ENCODE data around the gene NPBWR2. TPM values are rescaled to one million over a fixed set of nuclear protein-coding genes. Genes with fewer than 3 reads are reported as not detected.

The NPBWR2 gene
- total RNA-seq, 1 donor from 2014 or later, result not detected

GRCh38 chr20:64076061-64076997 is 31.0 kb downstream of the NPBWR2 start:
- no peak for ATAC-seq
- DNase-seq (ENCODE audit: low spot score), result no peak

GRCh38 chr20:64075556-64075955 is 31.8 kb downstream of the NPBWR2 start:
- ATAC-seq, result no peak
- no peak for DNase-seq (ENCODE audit: low spot score)

- no peak for DNase-seq (ENCODE audit: low spot score)
- peak; percentile 5 for ATAC-seq
These were observed 32.4 kb downstream of the NPBWR2 start for GRCh38 chr20:64074963-64075362.

GRCh38 chr20:64074184-64074789 is 33.1 kb downstream of the NPBWR2 start:
- DNase-seq (ENCODE audit: low spot score) (no peak), ATAC-seq (no peak)

GRCh38 chr20:64073476-64074183 is 33.7 kb downstream of the NPBWR2 start:
- no peak for ATAC-seq
- no peak for DNase-seq (ENCODE audit: low spot score)

- no peak for DNase-seq (ENCODE audit: low spot score)
- ATAC-seq, result no peak
These were observed 34.8 kb downstream of the NPBWR2 start for GRCh38 chr20:64072498-64073063.

- ATAC-seq (no peak), DNase-seq (ENCODE audit: low spot score) (no peak)
These were observed 35.7 kb downstream of the NPBWR2 start for GRCh38 chr20:64071341-64072332.

- ATAC-seq, result no peak
- DNase-seq (ENCODE audit: low spot score), result no peak
These were observed 36.9 kb downstream of the NPBWR2 start for GRCh38 chr20:64070244-64070993.

GRCh38 chr20:64069614-64070243 is 37.6 kb downstream of the NPBWR2 start:
- no peak for ATAC-seq
- DNase-seq (ENCODE audit: low spot score), result no peak

- no peak for ATAC-seq
- DNase-seq (ENCODE audit: low spot score), result no peak
These were observed 38.2 kb downstream of the NPBWR2 start for GRCh38 chr20:64069209-64069613.

- no peak for ATAC-seq
- no peak for DNase-seq (ENCODE audit: low spot score)
These were observed 38.8 kb downstream of the NPBWR2 start for GRCh38 chr20:64068386-64069208.

GRCh38 chr20:64067733-64068307 is 39.5 kb downstream of the NPBWR2 start:
- no peak for ATAC-seq
- DNase-seq (ENCODE audit: low spot score), result no peak

GRCh38 chr20:64067005-64067632 is 40.2 kb downstream of the NPBWR2 start:
- DNase-seq (ENCODE audit: low spot score), result peak; percentile 75
- peak; percentile 7 for ATAC-seq

GRCh38 chr20:64065974-64066343 is 41.4 kb downstream of the NPBWR2 start:
- DNase-seq (ENCODE audit: low spot score), result peak; percentile 90
- ATAC-seq, result peak; percentile 53

GRCh38 chr20:64065062-64065973 is 42.0 kb downstream of the NPBWR2 start:
- DNase-seq (ENCODE audit: low spot score) (peak; percentile 95), ATAC-seq (peak; percentile 57)

GRCh38 chr20:64064145-64064698 is 43.1 kb downstream of the NPBWR2 start:
- peak; percentile 43 for ATAC-seq

More at GRCh38 chr20:64064145-64064698, 43.1 kb downstream of the NPBWR2 start:
- peak; percentile 94 for DNase-seq (ENCODE audit: low spot score)
